ENCODE measurements around the gene CENATAC.
"Not testable (repeated sequence)": the region's sequence is repeated elsewhere in the genome, so short reads cannot be mapped to it uniquely, and the experiment has no call there.

CENATAC gene, protein sequence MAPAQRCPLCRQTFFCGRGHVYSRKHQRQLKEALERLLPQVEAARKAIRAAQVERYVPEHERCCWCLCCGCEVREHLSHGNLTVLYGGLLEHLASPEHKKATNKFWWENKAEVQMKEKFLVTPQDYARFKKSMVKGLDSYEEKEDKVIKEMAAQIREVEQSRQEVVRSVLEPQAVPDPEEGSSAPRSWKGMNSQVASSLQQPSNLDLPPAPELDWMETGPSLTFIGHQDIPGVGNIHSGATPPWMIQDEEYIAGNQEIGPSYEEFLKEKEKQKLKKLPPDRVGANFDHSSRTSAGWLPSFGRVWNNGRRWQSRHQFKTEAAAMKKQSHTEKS

DNA sequence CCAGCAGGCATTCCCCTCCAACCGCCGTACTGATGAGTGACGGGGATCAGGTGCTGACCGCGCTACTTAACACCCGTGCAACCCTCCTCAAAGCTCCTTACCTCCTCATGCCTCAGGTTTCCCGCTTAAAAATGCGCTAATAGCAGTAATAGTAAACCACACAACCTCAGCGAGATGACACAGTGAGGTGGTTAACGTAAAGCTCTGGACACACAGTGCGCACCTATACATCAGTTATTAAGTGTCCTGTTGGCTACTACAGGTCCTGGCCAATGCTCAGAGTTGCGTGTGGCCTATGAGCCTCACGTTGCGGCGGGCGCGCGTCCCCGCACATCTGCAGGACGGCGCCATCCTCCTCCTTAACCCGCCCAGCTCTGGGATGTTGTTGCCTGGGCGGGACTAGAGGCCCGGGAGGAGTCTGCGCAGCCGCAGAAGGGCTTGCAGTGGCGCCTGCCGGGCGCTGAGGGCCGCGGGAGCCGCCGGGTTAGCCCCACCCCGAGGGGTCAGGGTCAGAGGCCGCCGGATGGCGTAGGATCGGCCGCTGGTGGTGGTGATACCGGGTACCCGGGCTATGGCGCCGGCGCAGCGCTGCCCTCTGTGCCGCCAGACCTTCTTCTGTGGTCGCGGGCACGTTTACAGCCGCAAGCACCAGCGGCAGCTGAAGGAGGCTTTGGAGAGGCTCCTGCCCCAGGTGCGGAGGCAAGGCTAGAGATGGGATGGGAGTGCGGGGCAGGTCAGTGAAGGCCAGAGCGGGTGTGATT, at the start of gene CENATAC:
CENATAC (plus strand) TSS at position 512 of the 761 bp plus-strand sequence; CDS start at position 572, 60 bp downstream.
- H3K36me3 Mint-ChIP-seq: peaks cover 20% of the 10 kb centered on the region
- no peaks in the 10 kb centered on the region for H3K27me3 Mint-ChIP-seq
- ATAC-seq: peak; percentile 99

DNA sequence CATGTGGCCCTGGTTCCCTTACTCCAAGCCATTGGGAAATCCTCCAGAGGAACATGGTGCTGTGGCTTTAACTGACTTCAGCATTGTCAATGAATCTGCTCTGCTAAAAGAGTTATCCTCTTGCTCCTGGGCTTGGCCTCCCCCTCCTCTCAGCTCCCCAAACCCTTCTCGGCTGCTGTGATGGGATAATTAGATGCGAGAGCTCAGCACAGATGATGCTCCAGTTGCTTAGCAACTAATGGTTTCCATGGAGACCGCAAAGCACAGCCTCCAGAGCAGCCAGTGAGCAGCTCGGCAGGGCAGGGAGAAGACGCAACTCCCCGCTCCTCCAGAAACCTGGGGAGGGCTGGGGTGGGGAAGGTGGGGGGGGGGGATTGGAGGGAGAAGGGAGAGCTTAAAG, 44.7 kb upstream of the CENATAC start:
- Mint-ChIP-seq H3K36me3 (no peaks in the 10 kb centered on the region), H3K27me3 (peaks cover 34% of the 10 kb centered on the region), H3K27ac (no peak overlapping the region), H3K9me3 (no peaks in the 10 kb centered on the region), H3K4me1 (peaks cover 5% of the 10 kb centered on the region), H3K4me3 (no peak overlapping the region)
- ATAC-seq: no peak

More for the DNA sequence above, at the start of gene CENATAC:
- H3K4me3 Mint-ChIP-seq: peak within 1 kb of the TSS; percentile 100
- peak within 1 kb of the TSS; percentile 94 for H3K27ac Mint-ChIP-seq
- H3K4me1 Mint-ChIP-seq: peaks cover 41% of the 10 kb centered on the region
- no peaks in the 10 kb centered on the region for H3K9me3 Mint-ChIP-seq

GRCh38 chr11:118953976-118954375, 44.0 kb upstream of the CENATAC start:
- H3K4me3 Mint-ChIP-seq, H3K4me1 Mint-ChIP-seq, H3K36me3 Mint-ChIP-seq, ATAC-seq, H3K27ac Mint-ChIP-seq, H3K9me3 Mint-ChIP-seq: not testable (repeated sequence)
- peaks cover 34% of the 10 kb centered on the region for H3K27me3 Mint-ChIP-seq

- H3K36me3 Mint-ChIP-seq: no peaks in the 10 kb centered on the region
- no peak within 1 kb of the TSS for H3K4me3 Mint-ChIP-seq
- no peak within 1 kb of the TSS for H3K27ac Mint-ChIP-seq
- H3K9me3 Mint-ChIP-seq: no peaks in the 10 kb centered on the region
- peak; percentile 93 for ATAC-seq
- H3K4me1 Mint-ChIP-seq: peaks cover 5% of the 10 kb centered on the region
- peaks cover 28% of the 10 kb centered on the region for H3K27me3 Mint-ChIP-seq
Measured at GRCh38 chr11:118956094-118956846, 41.7 kb upstream of the CENATAC start, which contains the start of gene UPK2. TSS of gene UPK2 (plus strand) at chr11:118956298. CDS start at chr11:118956351, 53 bp downstream.

- Mint-ChIP-seq H3K9me3 (no peaks in the 10 kb centered on the region), H3K36me3 (no peaks in the 10 kb centered on the region), H3K27ac (no peak overlapping the region), H3K4me1 (peaks cover 5% of the 10 kb centered on the region), H3K27me3 (peaks cover 23% of the 10 kb centered on the region), H3K4me3 (no peak overlapping the region)
- ATAC-seq: no peak
Measured at GRCh38 chr11:118956847-118957469, 41.0 kb upstream of the CENATAC start.

- no peak for ATAC-seq
- H3K4me1 Mint-ChIP-seq: peaks cover 5% of the 10 kb centered on the region
- no peak overlapping the region for H3K4me3 Mint-ChIP-seq
- H3K9me3 Mint-ChIP-seq: no peaks in the 10 kb centered on the region
- H3K27me3 Mint-ChIP-seq: peaks cover 23% of the 10 kb centered on the region
- no peak overlapping the region for H3K27ac Mint-ChIP-seq
- no peaks in the 10 kb centered on the region for H3K36me3 Mint-ChIP-seq
Measured at GRCh38 chr11:118957549-118957948, 40.4 kb upstream of the CENATAC start.

DNA sequence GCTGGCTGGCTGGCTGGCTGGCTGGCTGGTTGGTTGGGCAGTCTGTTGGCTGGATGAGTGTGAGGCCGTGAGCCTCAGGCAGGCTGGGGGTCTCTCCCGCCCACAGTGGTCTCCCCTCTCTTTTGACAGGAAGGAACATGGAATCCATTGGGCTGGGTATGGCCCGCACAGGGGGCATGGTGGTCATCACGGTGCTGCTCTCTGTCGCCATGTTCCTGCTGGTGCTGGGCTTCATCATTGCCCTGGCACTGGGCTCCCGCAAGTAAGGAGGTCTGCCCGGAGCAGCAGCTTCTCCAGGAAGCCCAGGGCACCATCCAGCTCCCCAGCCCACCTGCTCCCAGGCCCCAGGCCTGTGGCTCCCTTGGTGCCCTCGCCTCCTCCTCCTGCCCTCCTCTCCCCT, 40.0 kb upstream of the CENATAC start:
- ATAC-seq: no peak
- Mint-ChIP-seq H3K27me3 (peaks cover 23% of the 10 kb centered on the region), H3K4me3 (no peak overlapping the region), H3K36me3 (no peaks in the 10 kb centered on the region), H3K9me3 (no peaks in the 10 kb centered on the region), H3K4me1 (peaks cover 5% of the 10 kb centered on the region), H3K27ac (no peak overlapping the region)

DNA sequence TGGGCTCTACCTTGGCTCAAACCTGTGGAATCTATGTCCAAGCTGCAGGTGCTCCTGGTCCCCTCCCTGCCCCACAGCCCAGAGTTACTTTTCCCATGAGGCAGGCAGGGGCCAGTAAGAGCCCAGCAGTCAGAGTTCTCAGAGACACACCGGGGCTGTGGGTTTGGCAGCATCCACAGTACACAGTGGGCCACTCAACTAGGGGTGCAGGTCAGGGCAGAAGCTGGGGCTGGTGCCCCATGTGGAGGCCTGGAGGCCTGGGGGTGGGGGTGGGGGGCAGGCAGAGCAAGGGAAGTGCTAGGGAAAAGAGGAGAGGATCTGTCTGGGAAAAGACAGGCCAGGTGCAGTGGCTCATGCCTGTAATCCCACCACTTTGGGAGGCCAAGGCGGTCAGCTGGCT, 39.4 kb upstream of the CENATAC start:
- H3K4me1 Mint-ChIP-seq: peaks cover 5% of the 10 kb centered on the region
- no peak for ATAC-seq

DNA sequence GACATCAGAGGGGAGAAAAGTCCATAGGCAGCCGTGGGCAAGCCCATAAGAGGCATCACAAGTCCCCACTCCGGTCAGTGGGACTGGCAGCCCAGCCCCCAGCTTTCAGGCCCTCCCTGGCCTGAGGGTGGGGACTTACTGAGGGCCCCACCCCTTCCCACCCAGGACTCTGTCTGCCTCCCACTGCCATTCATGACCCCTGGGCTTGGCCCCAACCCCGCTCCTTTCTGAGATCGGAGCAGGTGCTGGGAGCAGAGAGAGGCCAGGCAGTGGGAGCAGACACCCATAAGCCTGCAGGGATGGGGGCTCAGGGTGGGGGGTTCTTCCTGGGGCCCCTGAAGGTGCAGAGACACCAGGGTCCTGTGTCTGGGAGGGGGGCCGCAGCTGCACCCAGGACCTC, 36.7 kb upstream of the CENATAC start:
- no peak for ATAC-seq
- no peak overlapping the region for H3K4me3 Mint-ChIP-seq
- H3K4me1 Mint-ChIP-seq: peaks cover 5% of the 10 kb centered on the region
- H3K36me3 Mint-ChIP-seq: no peaks in the 10 kb centered on the region
- no peaks in the 10 kb centered on the region for H3K9me3 Mint-ChIP-seq
- peaks cover 5% of the 10 kb centered on the region for H3K27me3 Mint-ChIP-seq
- no peak overlapping the region for H3K27ac Mint-ChIP-seq

More for the DNA sequence above, 39.4 kb upstream of the CENATAC start:
- Mint-ChIP-seq H3K9me3 (no peaks in the 10 kb centered on the region), H3K27me3 (peaks cover 23% of the 10 kb centered on the region), H3K4me3 (no peak overlapping the region), H3K27ac (no peak overlapping the region), H3K36me3 (no peaks in the 10 kb centered on the region)

GRCh38 chr11:118961591-118961990, 36.3 kb upstream of the CENATAC start:
- H3K27me3 Mint-ChIP-seq: peaks cover under 1% of the 10 kb centered on the region
- no peaks in the 10 kb centered on the region for H3K9me3 Mint-ChIP-seq
- H3K4me3 Mint-ChIP-seq: no peak overlapping the region
- no peak for ATAC-seq
- no peaks in the 10 kb centered on the region for H3K36me3 Mint-ChIP-seq
- H3K4me1 Mint-ChIP-seq: peaks cover under 1% of the 10 kb centered on the region
- no peak overlapping the region for H3K27ac Mint-ChIP-seq

DNA sequence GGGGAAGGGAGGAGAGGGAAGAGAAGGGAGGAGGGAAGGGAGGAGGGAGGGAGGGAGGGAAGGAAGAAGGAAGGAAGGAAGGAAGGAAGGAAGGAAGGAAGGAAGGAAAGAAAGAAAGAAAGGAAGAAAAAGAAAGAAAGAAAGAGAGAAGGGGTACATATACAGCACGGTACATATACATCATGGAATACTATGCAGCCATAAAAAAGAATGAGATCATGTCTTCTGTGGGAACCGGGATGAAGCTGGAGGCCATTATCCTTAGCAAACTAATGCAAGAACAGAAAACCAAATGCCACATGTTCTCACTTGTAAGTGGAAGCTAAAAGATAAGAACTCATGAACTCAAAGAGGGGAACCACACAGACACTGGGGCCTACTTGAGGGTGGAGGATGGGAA, 28.4 kb upstream of the CENATAC start:
- not testable (repeated sequence) for ATAC-seq, H3K4me1 Mint-ChIP-seq, H3K27ac Mint-ChIP-seq

GRCh38 chr11:118971646-118972045, 26.3 kb upstream of the CENATAC start, which contains the start of gene FOXR1:
TSS of gene FOXR1 (plus strand) at chr11:118971761. CDS start at chr11:118971932, 171 bp downstream.
- Mint-ChIP-seq H3K4me1 (no peaks in the 10 kb centered on the region), H3K9me3 (peaks cover 3% of the 10 kb centered on the region), H3K36me3 (no peaks in the 10 kb centered on the region), H3K4me3 (no peak within 1 kb of the TSS), H3K27ac (no peak within 1 kb of the TSS), H3K27me3 (peaks cover 56% of the 10 kb centered on the region)
- ATAC-seq: no peak

More for the DNA sequence above, 28.4 kb upstream of the CENATAC start:
- H3K4me3 Mint-ChIP-seq, H3K36me3 Mint-ChIP-seq, H3K9me3 Mint-ChIP-seq: not testable (repeated sequence)
- H3K27me3 Mint-ChIP-seq: peaks cover 36% of the 10 kb centered on the region

DNA sequence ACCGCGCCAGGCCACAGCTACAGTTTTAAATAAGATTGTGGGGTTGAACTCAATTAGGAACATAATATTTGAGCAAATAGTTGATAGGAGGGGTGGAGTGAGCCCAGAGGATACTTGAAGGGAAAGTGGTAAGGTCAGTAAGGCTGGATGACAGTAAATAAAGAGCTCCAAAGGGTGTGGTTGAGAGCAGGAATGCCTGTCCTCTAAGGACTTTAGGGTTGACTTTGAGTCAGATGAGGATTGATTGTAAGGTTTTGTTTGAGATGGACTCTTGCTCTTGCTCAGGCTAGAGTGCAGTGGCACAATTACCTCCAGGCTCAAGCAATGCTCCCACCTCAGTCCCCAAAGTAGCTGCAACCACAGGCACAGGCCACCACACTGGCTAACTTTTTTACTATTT, 24.0 kb upstream of the CENATAC start:
- Mint-ChIP-seq H3K9me3 (peaks cover 3% of the 10 kb centered on the region), H3K27me3 (peaks cover 66% of the 10 kb centered on the region), H3K4me1 (no peaks in the 10 kb centered on the region), H3K4me3 (no peak overlapping the region), H3K27ac (no peak overlapping the region), H3K36me3 (no peaks in the 10 kb centered on the region)
- ATAC-seq: no peak

DNA sequence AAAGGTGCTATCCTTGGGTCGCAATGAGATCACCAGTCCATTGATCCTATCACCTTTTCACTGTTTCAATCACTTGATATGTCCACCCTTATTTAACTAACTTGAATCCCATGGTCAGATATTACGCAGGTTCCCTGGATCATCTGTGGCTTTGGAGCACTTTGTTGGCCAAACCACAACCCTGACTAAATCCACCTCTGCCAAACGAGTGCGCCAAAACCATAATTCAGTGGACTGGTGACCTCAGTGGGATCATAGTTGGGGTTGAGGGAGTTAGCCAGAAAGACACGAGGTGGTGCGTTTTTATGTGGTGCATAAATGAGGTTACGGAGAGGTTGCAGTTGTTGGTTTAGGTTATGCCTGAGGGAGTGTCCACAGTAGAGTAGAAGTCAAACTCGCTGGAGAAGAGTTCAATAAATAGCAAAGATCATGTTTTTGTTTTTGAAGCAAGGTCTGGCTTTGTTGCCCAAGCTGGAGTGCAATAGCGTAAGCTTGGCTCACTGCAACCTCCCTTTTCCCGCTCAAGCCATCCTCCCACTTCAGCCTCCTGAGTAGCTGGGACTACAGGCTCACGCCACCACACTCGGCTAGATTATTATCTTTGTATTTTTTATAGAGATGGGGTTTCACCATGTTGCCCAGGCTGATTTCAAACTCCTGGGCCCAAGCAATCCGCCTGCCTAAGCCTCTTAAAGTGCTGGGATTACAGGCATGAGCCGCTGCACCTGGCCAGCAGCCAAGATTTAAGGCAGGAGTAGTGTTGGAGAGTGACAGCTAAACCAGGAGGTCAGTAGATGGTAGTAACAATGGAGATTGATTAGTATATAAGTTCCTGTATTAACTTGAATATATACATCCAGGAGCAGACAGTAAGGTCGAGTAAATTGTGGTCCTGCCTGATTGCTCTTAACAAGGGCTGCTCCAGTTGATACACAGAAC, 21.9 kb upstream of the CENATAC start:
- H3K9me3 Mint-ChIP-seq: no peaks in the 10 kb centered on the region
- H3K27ac Mint-ChIP-seq: no peak overlapping the region
- no peak overlapping the region for H3K4me3 Mint-ChIP-seq
- peaks cover 69% of the 10 kb centered on the region for H3K27me3 Mint-ChIP-seq
- no peak for ATAC-seq
- H3K36me3 Mint-ChIP-seq: no peaks in the 10 kb centered on the region
- H3K4me1 Mint-ChIP-seq: peaks cover 6% of the 10 kb centered on the region
